WERI-Rb-1 (cell line): ENCODE results near the gene RPTOR.

Experiments
- DNase-seq: peaks from one replicate; pipeline ENCODE4 v3.0.0-alpha.2; 2020
- H3K27ac ChIP-seq: fragments of 250-450 bp; sonication (Bioruptor Pico); 2 replicates; pipeline ENCODE4 v1.5.1; 2020; ENCODE audit warnings: mild to moderate bottlenecking, moderate library complexity
- H3K27me3 ChIP-seq: fragments of 250-450 bp; sonication (Bioruptor Pico); 2 replicates; pipeline ENCODE4 v1.5.1; 2021; ENCODE audit warnings: mild to moderate bottlenecking, low read depth, moderate library complexity; ENCODE audit not compliant: insufficient read depth, severe bottlenecking
- H3K36me3 ChIP-seq: fragments of 250-450 bp; sonication (Bioruptor Pico); 2 replicates; pipeline ENCODE4 v1.5.1; 2020; ENCODE audit warnings: mild to moderate bottlenecking, moderate library complexity
- H3K4me3 ChIP-seq: 2 replicates; pipeline ENCODE4 v1.5.1; 2011; ENCODE audit warnings: low read depth, mild to moderate bottlenecking, control low read depth, low read length
- H3K9me3 ChIP-seq: fragments of 250-450 bp; sonication (Bioruptor Pico); 2 replicates; pipeline ENCODE4 v1.5.1; 2021; ENCODE audit warnings: mild to moderate bottlenecking, moderate library complexity; ENCODE audit not compliant: severe bottlenecking
- CTCF ChIP-seq: IDR thresholded peaks from 2 replicates; pipeline ENCODE4 v1.5.1; 2011; ENCODE audit warnings: low read depth, mild to moderate bottlenecking, control low read depth, inconsistent platforms, low read length

The RPTOR gene

GRCh38 chr17:80691784-80692183 lies 147.1 kb downstream of the RPTOR start:
- no peak for TF ChIP-seq CTCF
- Histone ChIP-seq H3K27me3 (no peaks in the 10 kb centered on the region), H3K27ac (no peak overlapping the region), H3K4me3 (no peak overlapping the region), H3K9me3 (no peaks in the 10 kb centered on the region), H3K36me3 (peaks cover 11% of the 10 kb centered on the region; the same call in 1 of the 2 replicates)
- DNase-seq: no peak

GRCh38 chr17:80692931-80693467 lies 148.4 kb downstream of the RPTOR start:
- Histone ChIP-seq H3K36me3 (peaks cover 11% of the 10 kb centered on the region; the same call in 1 of the 2 replicates), H3K27me3 (no peaks in the 10 kb centered on the region), H3K9me3 (no peaks in the 10 kb centered on the region), H3K27ac (peak overlapping the region; percentile 52), H3K4me3 (no peak overlapping the region)
- no peak for DNase-seq
- TF ChIP-seq CTCF: no peak

- H3K4me3 ChIP-seq: no peak overlapping the region
- H3K36me3 ChIP-seq: peaks cover 7% of the 10 kb centered on the region; the same call in 1 of the 2 replicates
- no peak for TF ChIP-seq CTCF
- H3K27ac ChIP-seq: peak overlapping the region; percentile 52
- no peaks in the 10 kb centered on the region for H3K27me3 ChIP-seq
- no peaks in the 10 kb centered on the region for H3K9me3 ChIP-seq
- no peak for DNase-seq
Measured at GRCh38 chr17:80693511-80693910, 148.9 kb downstream of the RPTOR start.

GRCh38 chr17:80694085-80694991 lies 149.7 kb downstream of the RPTOR start:
- TF ChIP-seq CTCF: no peak
- Histone ChIP-seq H3K27ac (peak overlapping the region; percentile 52), H3K27me3 (no peaks in the 10 kb centered on the region), H3K36me3 (peaks cover 4% of the 10 kb centered on the region; the same call in 1 of the 2 replicates), H3K9me3 (no peaks in the 10 kb centered on the region), H3K4me3 (no peak overlapping the region)
- DNase-seq: no peak

- Histone ChIP-seq H3K36me3 (peaks cover 3% of the 10 kb centered on the region; the same call in 1 of the 2 replicates), H3K9me3 (no peaks in the 10 kb centered on the region), H3K4me3 (no peak overlapping the region), H3K27me3 (no peaks in the 10 kb centered on the region), H3K27ac (peak overlapping the region; percentile 52)
- DNase-seq: no peak
- no peak for TF ChIP-seq CTCF
Measured at GRCh38 chr17:80694992-80695912, 150.6 kb downstream of the RPTOR start.
